Skeletal muscle cell (primary cell): ENCODE data around the gene CLCNKB.
"Not testable (repeated sequence)": the region's sequence is repeated elsewhere in the genome, so short reads cannot be mapped to it uniquely, and the experiment has no call there.

ENCODE experiments used
- DNase-seq: peaks from one replicate; pipeline ENCODE4 v3.0.0-alpha.2; 2010; ENCODE audit warnings: low read depth
- H3K4me3 ChIP-seq: 2 replicates; pipeline ENCODE4 v1.5.1; 2011; ENCODE audit warnings: low read depth, mild to moderate bottlenecking, control low read depth, low read length, moderate library complexity

Gene CLCNKB

DNA sequence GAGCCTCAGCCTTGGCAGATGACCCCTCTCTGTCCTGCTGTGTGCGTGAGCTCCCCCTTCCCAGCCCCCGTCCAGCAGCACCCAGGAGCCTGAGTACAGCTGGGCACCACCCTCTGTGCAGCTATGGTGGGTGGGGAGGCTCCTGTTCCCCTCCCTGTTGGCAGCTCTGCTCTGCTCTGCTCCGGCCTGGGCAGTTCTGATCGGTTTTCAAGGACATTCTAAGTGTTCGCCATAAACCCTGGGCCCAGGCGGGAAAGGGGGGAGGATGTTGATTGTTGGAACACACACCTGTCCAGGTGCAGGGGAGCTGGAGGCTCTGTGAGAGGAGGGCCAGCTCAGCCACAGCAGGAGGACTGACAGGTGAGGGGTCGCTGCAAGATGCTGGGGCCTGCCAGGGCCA is at the start of gene CLCNKB:
Gene CLCNKB, plus strand, starts transcription at position 262 of the 400 bp plus-strand sequence. CDS start 711 bp downstream, outside the sequence.
- no peak within 1 kb of the TSS for H3K4me3 ChIP-seq
- DNase-seq = no peak

GRCh38 chr1:15994081-15994480 is 49.5 kb upstream of the CLCNKB start:
- H3K4me3 ChIP-seq = no peak overlapping the region
- DNase-seq = no peak

- DNase-seq = no peak
- no peak overlapping the region for H3K4me3 ChIP-seq
Measured at GRCh38 chr1:15994590-15995351, 48.8 kb upstream of the CLCNKB start.

DNA sequence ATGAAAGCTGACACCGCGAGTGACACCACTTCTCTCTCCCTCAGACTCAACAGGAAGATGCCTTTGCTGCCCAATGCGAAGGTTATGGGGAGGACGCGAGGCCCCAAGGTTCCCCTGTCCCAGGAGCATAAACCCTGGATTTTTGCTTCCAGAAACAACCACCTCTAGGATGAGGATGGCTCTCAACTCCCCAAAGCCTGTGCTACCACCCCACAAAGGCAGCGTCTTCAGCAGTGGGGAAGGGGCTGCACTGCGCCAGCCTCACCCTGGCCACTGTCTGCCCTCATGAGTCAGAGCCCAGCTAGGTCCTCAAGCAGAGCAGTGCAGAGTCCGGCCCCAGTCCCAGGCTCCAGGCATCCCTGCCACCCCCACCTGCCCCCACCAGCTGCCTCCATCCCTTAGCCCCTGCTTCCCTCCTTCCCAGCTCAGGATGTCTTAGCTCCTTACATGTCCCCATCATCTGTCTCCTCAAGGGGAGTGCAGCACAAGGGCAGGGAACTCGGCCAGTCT is 46.5 kb upstream of the CLCNKB start:
- H3K4me3 ChIP-seq = no peak overlapping the region
- DNase-seq = no peak

- DNase-seq = no peak
- H3K4me3 ChIP-seq = no peak overlapping the region
Measured at GRCh38 chr1:15997637-15998280, 45.8 kb upstream of the CLCNKB start.

GRCh38 chr1:15998929-15999328 is 44.7 kb upstream of the CLCNKB start:
- no peak overlapping the region for H3K4me3 ChIP-seq
- DNase-seq = no peak

DNA sequence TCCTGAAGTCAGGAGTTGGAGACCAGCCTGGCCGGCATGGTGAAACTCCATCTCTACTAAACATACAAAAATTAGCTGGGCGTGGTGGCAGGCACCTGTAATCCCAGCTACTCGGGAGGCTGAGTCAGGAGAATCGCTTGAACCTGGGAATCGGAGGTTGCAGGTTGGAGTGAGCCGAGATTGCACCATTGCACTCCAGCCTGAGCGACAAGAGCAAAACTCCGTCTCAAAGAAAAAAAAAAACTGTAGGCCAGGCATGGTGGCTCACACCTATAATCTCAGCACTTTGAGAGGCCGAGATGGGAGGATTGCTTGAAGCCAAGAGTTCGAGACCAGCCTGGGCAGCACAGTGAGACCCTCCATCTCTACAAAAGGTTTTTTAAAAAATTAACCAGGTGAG is 42.3 kb upstream of the CLCNKB start:
- not testable (repeated sequence) for DNase-seq, H3K4me3 ChIP-seq

GRCh38 chr1:16005597-16005996 is 38.0 kb upstream of the CLCNKB start:
- no peak for DNase-seq
- no peak overlapping the region for H3K4me3 ChIP-seq

GRCh38 chr1:16006010-16006409 is 37.6 kb upstream of the CLCNKB start:
- H3K4me3 ChIP-seq = no peak overlapping the region
- DNase-seq = no peak

- H3K4me3 ChIP-seq = no peak overlapping the region
- no peak for DNase-seq
Measured at GRCh38 chr1:16006552-16007485, 36.8 kb upstream of the CLCNKB start.

- DNase-seq = no peak
- H3K4me3 ChIP-seq = no peak overlapping the region
Measured at GRCh38 chr1:16007671-16008341, 35.8 kb upstream of the CLCNKB start.

GRCh38 chr1:16009030-16009460 is 34.5 kb upstream of the CLCNKB start:
- no peak for DNase-seq
- no peak overlapping the region for H3K4me3 ChIP-seq

GRCh38 chr1:16009678-16010077 is 33.9 kb upstream of the CLCNKB start:
- no peak for DNase-seq
- H3K4me3 ChIP-seq = no peak overlapping the region

DNA sequence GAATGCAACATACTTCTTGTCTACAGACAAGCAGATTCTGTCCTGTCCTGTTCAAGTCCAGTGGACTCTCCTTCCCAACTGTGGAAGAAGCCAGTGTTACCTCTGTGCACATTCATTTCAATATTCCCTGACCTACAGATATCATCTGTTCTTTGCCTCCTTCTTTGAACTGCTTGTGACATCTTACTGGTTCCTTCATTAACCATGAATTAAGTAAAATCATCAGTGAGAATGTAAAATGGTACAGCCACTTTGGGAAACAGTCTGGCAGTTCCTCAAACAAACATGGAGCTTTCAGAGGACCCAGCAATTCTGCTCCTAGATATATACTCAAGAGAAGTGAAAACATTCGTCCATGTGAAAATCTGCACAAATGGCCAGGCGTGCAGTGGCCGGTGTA is 32.7 kb upstream of the CLCNKB start:
- DNase-seq = no peak
- no peak overlapping the region for H3K4me3 ChIP-seq

DNA sequence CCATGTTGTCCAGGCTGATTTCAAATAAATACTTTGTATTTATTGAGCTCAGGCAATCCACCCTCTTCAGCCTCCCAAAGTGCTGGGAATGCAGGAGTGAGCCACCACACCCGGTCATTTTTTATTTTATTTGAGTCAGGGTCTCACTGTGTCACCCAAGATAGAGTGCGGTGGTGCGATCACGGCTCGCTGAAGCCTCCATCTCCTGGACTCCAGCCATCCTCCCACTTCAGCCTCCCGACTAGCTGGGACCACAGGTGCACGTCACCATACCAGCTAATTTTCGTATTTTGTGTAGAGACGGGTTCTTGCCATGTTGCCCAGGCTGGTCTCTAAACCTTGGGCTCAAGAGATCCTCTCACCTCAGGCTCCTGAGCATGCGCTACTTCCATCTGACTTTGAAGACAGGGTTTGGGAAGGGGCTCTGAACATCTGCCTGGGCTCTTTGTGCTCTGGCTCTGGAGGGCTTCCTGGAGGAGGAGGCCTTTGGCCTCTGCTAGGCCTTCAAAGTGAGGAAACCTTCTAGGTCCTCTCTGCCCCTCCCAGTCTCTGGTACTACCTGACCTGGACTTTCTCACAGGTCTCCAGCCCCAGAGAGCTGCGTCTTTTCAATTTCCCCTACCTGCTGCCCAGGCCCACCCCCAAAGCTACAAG is 31.5 kb upstream of the CLCNKB start:
- no peak for DNase-seq
- no peak overlapping the region for H3K4me3 ChIP-seq

GRCh38 chr1:16012590-16013219 is 30.9 kb upstream of the CLCNKB start:
- peak overlapping the region; percentile 33 for H3K4me3 ChIP-seq
- no peak for DNase-seq

DNA sequence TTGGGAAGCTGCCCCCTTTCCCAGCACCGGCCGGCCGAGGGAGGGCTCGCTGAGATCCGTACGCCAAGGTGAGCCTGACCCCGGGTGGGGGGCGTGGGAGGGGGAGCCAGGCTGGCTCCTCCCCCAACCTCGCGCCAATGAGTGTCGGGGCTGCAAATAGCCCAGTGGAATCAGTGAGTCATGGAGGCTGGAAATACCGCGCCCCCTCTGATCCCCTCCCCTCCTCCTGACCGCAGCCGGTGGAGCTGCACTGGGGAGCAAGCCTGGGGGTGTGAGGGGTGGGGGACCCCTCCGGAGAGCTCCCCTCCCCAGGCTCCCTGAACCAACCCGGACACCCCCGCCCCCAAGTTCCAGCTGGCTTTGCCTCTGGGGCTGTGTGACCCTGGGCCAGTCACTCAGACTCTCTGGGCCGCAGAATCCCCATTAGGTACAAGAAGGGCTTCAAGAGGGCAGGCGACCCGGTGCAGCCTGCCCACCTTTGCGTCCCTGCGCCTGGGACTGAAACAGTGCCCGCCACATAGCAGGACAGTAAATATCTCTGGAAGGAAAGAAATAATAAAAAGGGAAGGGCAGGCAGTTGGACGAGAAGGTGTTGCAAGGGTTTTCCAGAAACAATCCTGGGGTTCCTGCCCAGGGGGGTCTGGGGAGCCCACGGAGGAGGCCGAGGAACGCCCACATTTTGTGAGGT is 30.2 kb upstream of the CLCNKB start:
- DNase-seq = no peak
- peak overlapping the region; percentile 33 for H3K4me3 ChIP-seq

- no peak for DNase-seq
- H3K4me3 ChIP-seq = no peak overlapping the region
Measured at GRCh38 chr1:16013908-16014258, 29.7 kb upstream of the CLCNKB start.
